ENCODE results near the gene PTH1R.

The PTH1R gene

DNA sequence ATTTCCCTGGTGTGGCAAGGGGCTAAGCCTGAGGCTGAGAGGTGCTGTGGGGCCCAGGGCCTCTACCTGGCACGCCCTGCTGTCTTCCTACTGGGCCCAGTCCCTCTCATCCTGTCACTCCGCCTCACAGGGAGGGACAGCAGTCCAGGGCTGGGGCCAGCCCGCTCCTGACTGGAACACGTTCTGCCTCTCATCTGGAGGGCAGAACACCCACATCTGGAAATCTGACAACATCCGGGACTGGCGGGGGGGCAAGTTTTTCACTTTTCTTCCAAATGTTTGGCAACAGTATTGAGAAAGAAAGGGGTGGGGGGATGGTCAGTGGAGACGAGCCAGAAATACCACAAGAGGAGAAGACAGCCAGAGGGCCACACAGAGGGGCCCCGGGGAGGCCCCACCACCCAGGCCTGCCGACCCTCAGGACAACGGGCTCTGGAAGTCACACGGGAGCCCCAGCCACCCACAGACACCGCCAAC, 12.5 kb upstream of the PTH1R start:
- Mint-ChIP-seq H3K36me3 (no peaks in the 10 kb centered on the region), H3K27ac (no peak overlapping the region)
- no peak for DNase-seq

DNA sequence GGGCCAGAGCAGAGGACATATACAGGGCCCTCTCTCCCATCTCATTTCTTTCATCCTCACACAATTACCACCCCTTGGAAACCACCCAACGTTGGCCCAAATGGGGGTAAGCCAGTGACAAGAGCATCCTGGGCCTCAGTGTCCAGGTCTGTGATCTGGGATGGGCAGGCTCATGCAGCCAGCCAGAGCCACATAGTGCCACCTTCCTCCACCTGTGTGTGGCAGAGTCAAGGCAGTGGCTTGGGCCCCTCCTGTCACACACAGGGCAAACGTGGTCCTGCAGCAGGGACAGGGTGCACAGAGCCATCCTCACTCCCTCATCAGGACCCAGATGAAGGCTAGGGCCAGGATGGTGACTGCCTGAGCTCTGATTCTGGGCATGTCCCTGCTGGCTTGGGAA, 12.0 kb upstream of the PTH1R start:
- DNase-seq: no peak
- no peak overlapping the region for H3K4me3 Mint-ChIP-seq
- H3K27ac Mint-ChIP-seq: no peak overlapping the region
- no peaks in the 10 kb centered on the region for H3K9me3 Mint-ChIP-seq
- H3K36me3 Mint-ChIP-seq: no peaks in the 10 kb centered on the region
- H3K27me3 Mint-ChIP-seq: peaks cover 10 to 13% of the 10 kb centered on the region in 2 donors
- no peaks in the 10 kb centered on the region for H3K4me1 Mint-ChIP-seq
- no peak for ATAC-seq (replicated peaks)

More for the DNA sequence above, 12.5 kb upstream of the PTH1R start:
- Mint-ChIP-seq H3K4me3 (no peak overlapping the region), H3K27me3 (peaks cover 9 to 11% of the 10 kb centered on the region in 2 donors), H3K4me1 (no peaks in the 10 kb centered on the region), H3K9me3 (no peaks in the 10 kb centered on the region)
- no peak for ATAC-seq (replicated peaks)

DNA sequence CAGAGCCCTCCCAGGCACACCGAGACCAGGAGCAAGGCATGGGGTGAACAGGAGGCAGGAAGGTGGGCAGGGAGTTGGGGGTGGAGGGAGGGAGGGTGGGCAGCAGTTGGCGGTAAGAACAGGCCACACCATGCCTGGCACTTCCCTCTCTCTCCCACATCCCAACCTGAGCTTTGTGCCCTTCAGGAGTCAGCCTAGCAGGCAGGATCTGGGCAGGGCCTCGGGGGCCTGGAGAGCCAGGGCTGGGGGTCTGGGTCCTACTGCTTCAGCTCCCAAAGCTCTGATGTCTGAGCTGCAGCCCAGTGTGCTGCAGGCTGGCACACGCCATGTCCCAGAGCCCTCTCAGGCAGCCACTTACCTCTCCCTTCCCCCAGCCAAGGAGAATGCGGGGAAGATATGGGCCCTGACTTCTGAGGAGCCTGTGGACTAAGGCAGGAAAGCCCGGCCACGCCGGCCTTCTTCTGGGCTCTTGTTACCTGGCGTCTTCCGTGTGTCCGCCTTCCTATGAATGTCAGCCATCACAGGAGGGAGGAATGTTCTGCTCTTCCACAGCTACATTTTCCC, 11.4 kb upstream of the PTH1R start:
- Mint-ChIP-seq H3K27ac (no peak overlapping the region), H3K9me3 (no peaks in the 10 kb centered on the region), H3K36me3 (no peaks in the 10 kb centered on the region), H3K4me1 (no peaks in the 10 kb centered on the region), H3K27me3 (peaks cover 10 to 17% of the 10 kb centered on the region in 2 donors), H3K4me3 (no peak overlapping the region)
- DNase-seq: no peak
- ATAC-seq (replicated peaks): no peak

DNA sequence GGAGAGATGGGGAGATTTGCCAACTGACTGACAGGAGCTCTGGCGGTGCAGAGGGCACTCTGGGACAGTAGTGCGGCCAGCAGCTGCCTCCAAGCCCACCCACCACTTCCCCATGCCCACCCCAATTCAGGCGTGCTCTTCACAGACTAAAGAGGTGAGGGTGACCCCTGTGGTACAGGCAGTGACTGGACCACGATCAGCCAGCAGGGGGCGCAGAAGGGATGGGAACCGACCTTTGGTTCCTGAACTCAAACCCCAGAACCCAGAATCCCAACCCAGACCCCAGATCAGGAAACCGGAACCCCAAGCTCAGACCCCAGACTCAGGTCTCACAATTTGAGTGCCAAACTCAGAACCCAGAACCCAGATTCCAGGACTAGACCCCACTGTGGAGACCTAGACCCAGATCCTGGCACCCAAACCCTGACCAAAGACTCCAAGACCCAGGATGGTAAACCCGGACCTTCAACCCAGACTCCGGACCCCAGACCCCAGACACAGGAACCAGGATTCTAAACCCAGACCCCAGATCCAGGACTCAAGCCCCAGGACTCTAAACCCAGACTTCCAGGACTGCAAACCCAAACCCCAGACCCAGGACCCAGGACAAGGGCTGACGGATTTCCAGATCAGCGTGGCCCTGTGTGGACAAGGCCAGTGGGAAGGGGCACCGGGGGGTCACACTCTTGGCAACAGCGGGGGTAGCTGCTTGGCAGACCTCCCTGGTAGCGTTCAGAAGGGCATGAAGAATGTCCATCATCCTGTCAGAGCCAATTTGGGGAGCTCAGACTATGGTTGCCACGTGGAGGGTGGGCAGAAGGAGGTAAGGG, 10.6 kb upstream of the PTH1R start:
- H3K27ac Mint-ChIP-seq: no peak overlapping the region
- DNase-seq (peak; percentile 51), ATAC-seq (replicated peaks) (peak; percentile 79 to 83)
- H3K27me3 Mint-ChIP-seq: peaks cover 10 to 24% of the 10 kb centered on the region in 2 donors
- H3K4me3 Mint-ChIP-seq: no peak overlapping the region
- H3K9me3 Mint-ChIP-seq: no peaks in the 10 kb centered on the region
- H3K36me3 Mint-ChIP-seq: no peaks in the 10 kb centered on the region
- H3K4me1 Mint-ChIP-seq: peaks cover 0 to 5% of the 10 kb centered on the region in 2 donors

DNA sequence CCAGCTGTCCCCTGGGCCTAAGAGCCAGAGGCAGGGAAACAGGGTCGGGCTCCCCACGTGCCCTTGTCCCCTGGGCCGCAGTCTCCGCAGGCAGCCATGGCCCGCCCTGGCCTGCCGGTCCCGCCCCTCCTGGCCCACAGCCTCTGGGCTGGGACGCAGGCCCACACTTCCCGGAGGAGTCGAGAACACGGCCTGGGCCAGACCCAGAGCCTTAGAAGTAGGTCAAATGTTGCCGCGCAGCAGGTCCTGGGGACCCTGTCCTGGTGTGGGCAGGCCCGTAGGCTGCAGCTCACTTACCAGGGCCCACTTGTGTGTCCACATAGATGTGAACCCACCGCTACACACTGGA, 10.0 kb upstream of the PTH1R start:
- no peak overlapping the region for H3K27ac Mint-ChIP-seq
- H3K4me1 Mint-ChIP-seq: peaks cover 0 to 5% of the 10 kb centered on the region in 2 donors
- no peak for ATAC-seq (replicated peaks)
- no peaks in the 10 kb centered on the region for H3K36me3 Mint-ChIP-seq
- no peaks in the 10 kb centered on the region for H3K9me3 Mint-ChIP-seq
- no peak for DNase-seq
- H3K4me3 Mint-ChIP-seq: no peak overlapping the region
- H3K27me3 Mint-ChIP-seq: peaks cover 10 to 24% of the 10 kb centered on the region in 2 donors

DNA sequence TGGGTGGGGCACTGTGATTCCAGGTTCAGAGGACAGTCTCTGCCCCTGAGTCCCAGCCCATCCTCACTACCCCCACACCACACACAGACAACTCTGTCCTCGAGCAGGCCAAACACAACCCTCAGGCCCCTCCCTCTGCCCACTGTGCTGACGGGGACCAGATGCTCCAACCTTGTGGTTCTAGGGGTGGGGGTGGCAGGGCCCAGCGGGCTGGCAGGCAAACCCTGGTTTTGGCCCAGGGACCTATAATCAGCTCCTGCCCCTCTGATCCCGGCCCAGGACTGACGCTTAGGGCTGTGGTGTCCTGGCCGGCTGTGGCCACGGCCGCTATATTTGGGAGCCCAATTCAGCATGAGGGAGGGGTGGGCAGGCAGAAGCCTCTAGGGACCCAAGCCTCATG, 9.2 kb upstream of the PTH1R start:
- no peak for DNase-seq
- H3K36me3 Mint-ChIP-seq: no peaks in the 10 kb centered on the region
- H3K27ac Mint-ChIP-seq: no peak overlapping the region
- no peak overlapping the region for H3K4me3 Mint-ChIP-seq
- no peak for ATAC-seq (replicated peaks)
- peaks cover 6 to 12% of the 10 kb centered on the region in 2 donors for H3K4me1 Mint-ChIP-seq
- peaks cover 10 to 24% of the 10 kb centered on the region in 2 donors for H3K27me3 Mint-ChIP-seq
- H3K9me3 Mint-ChIP-seq: no peaks in the 10 kb centered on the region

DNA sequence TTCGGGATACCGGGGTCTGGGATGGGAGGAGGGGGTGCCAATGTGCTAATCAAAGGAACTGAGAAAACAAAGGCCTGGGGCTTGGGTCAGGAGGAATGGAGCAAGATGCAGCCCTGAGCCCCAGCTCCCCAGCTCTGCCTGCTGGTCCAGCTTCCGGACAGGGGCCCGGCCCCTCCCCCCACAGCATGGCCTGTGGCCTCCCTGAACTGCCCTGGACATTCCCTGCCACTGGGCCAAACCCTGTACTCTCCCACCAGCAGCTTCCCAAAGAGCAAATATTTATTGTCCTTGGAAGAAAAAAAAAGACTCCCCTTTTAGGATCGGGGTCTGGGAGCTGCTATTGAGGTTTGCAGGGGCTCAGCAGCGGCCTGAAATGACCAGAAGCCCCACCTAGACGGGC, 8.6 kb upstream of the PTH1R start:
- H3K36me3 Mint-ChIP-seq: no peaks in the 10 kb centered on the region
- peaks cover 12 to 19% of the 10 kb centered on the region in 2 donors for H3K4me1 Mint-ChIP-seq
- ATAC-seq (replicated peaks): no peak
- H3K9me3 Mint-ChIP-seq: no peaks in the 10 kb centered on the region
- DNase-seq: no peak
- H3K4me3 Mint-ChIP-seq: no peak overlapping the region
- peaks cover 10 to 24% of the 10 kb centered on the region in 2 donors for H3K27me3 Mint-ChIP-seq
- peak overlapping the region; percentile 34 for H3K27ac Mint-ChIP-seq

DNA sequence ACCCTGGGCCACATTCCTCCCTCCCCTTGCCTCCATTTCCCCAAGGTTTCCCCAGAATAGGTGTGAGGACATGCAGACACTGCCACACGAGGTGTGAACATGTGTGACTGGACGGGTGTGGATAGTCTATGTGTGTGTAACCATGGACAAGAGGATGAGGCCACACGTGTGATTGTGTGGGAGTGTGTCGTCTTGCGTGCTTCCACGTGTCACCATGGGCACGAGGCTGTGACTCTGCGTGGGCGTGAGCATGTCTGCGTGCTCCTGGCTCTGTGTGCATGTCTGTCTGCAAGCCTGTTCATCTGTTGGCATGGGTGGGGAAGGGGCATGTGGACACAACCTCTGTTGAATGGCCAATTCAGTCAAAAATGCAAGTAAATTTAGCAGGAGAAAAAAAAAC, 8.1 kb upstream of the PTH1R start:
- H3K27ac Mint-ChIP-seq: no peak overlapping the region
- peaks cover 10 to 24% of the 10 kb centered on the region in 2 donors for H3K27me3 Mint-ChIP-seq
- H3K36me3 Mint-ChIP-seq: no peaks in the 10 kb centered on the region
- ATAC-seq (replicated peaks): no peak
- DNase-seq: no peak
- no peak overlapping the region for H3K4me3 Mint-ChIP-seq
- peaks cover 17 to 24% of the 10 kb centered on the region in 2 donors for H3K4me1 Mint-ChIP-seq
- no peaks in the 10 kb centered on the region for H3K9me3 Mint-ChIP-seq

DNA sequence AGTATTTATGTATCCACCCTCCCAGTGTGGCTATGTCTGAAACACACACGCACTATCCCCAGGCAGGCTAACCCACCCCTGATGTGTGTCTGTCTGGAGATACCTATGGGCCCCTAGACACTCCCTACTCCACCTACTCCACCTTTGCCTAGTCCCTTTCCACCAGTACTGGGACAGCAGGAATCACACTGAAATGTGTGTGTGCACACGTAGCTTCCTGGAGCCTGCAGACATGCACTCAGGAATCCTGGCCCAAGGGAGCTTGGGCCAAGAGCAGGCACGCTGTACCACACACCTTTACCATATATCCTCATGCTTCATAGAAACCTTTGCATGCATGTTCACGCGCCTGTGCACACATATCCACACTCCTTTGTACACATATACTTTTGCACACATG, 6.9 kb upstream of the PTH1R start:
- no peaks in the 10 kb centered on the region for H3K36me3 Mint-ChIP-seq
- ATAC-seq (replicated peaks): no peak

DNA sequence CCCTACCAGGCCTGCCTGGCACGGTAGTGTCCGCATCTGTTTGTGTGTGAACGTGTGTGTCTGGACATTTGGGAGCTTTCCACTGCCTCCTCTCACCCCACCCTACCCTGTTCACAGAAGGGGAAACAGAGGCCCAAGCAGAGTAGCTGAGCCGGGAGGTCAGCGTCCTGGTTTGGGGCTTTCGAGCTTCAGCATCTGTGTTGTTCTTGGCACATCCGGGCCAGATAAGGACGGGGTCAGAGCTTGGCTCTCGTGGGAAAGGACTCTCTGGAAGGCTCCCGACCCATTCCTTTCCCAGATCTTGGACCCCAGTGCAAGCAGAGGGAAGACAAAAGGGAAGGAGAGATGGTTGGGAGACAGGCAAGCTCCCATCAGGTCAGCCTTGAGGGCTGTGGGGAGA, 6.3 kb upstream of the PTH1R start:
- H3K36me3 Mint-ChIP-seq: no peaks in the 10 kb centered on the region
- H3K9me3 Mint-ChIP-seq: no peaks in the 10 kb centered on the region
- no peak for DNase-seq
- H3K4me3 Mint-ChIP-seq: no peak overlapping the region
- H3K27me3 Mint-ChIP-seq: peaks cover 10 to 24% of the 10 kb centered on the region in 2 donors
- no peak overlapping the region for H3K27ac Mint-ChIP-seq
- no peak for ATAC-seq (replicated peaks)
- H3K4me1 Mint-ChIP-seq: peaks cover 20 to 31% of the 10 kb centered on the region in 2 donors

More for the DNA sequence above, 6.9 kb upstream of the PTH1R start:
- Mint-ChIP-seq H3K4me3 (no peak overlapping the region), H3K27ac (no peak overlapping the region), H3K27me3 (peaks cover 10 to 24% of the 10 kb centered on the region in 2 donors), H3K4me1 (peaks cover 20 to 31% of the 10 kb centered on the region in 2 donors), H3K9me3 (no peaks in the 10 kb centered on the region)
- no peak for DNase-seq

DNA sequence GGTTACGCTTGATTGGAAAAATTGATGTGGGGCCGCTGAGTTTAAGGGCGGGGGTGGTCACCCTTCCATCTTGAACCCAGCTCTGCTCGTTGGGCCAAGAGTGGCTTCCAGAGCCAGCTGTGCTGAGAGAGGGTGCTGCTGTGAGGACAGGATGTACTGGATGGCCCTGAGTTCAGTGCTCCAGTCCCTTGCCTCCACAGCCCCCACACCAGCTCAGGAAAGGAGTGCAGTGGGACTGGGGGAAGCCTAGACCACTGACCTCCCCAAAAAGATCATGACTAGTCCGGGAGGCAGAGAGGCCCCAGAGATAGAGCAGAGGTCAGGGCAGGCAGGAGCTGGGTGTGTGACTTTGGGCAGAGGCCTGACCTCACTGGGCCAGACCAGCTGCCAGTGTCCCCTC, 4.0 kb upstream of the PTH1R start:
- Mint-ChIP-seq H3K9me3 (no peaks in the 10 kb centered on the region), H3K36me3 (no peaks in the 10 kb centered on the region), H3K4me1 (peaks cover 20 to 32% of the 10 kb centered on the region in 2 donors), H3K27ac (no peak overlapping the region), H3K27me3 (peaks cover 10 to 22% of the 10 kb centered on the region in 2 donors), H3K4me3 (no peak overlapping the region)
- DNase-seq: no peak
- ATAC-seq (replicated peaks): peak; percentile 35 to 47

DNA sequence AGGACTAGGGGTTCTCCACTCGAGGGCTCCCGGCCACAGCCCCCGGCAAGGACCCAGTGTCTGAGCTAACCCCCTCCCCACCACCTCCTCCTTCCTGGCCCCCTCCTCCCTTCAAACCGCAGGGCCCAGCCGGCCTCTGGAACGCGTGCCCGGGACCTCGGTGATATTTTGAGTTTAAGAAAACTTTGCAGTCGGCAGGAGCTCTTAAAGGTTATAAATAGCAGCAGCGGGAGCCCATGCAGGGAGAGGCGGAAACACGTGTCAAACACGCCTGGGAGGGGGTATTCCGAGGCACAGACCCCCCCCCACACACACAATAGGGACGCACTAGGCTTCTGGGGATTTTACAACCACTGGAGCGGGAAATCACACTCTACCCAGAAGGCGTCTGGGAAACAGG, 3.1 kb upstream of the PTH1R start:
- Mint-ChIP-seq H3K27ac (no peak overlapping the region), H3K4me1 (peaks cover 20 to 36% of the 10 kb centered on the region in 2 donors), H3K9me3 (no peaks in the 10 kb centered on the region), H3K36me3 (no peaks in the 10 kb centered on the region), H3K27me3 (peaks cover 7 to 13% of the 10 kb centered on the region in 2 donors), H3K4me3 (no peak overlapping the region)
- ATAC-seq (replicated peaks) (peak in 1 of 2 donors; percentile 23), DNase-seq (no peak)

DNA sequence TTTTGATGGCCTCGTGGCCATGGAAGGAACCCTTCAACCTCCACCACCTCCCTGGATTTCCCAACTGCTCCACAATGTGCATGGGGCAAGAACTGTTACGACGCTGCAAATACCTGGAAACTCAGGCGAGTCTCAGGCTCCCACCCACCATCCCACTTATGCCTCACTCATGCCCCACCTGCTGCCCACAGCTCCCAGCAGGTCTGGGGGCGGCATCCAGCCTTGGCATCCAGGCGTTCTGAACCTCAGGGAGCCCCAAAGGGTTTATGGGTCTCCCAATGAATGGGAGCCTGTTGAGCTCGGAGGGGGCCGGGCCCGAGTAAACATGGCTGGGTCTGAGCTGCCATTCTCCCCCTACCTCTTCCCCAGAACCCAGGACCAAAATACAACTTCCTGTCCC, 2.0 kb upstream of the PTH1R start:
- no peak for DNase-seq
- peaks cover 20 to 36% of the 10 kb centered on the region in 2 donors for H3K4me1 Mint-ChIP-seq
- no peak overlapping the region for H3K27ac Mint-ChIP-seq
- no peaks in the 10 kb centered on the region for H3K9me3 Mint-ChIP-seq
- ATAC-seq (replicated peaks): no peak
- peaks cover 7 to 18% of the 10 kb centered on the region in 2 donors for H3K27me3 Mint-ChIP-seq
- no peaks in the 10 kb centered on the region for H3K36me3 Mint-ChIP-seq
- H3K4me3 Mint-ChIP-seq: no peak overlapping the region

DNA sequence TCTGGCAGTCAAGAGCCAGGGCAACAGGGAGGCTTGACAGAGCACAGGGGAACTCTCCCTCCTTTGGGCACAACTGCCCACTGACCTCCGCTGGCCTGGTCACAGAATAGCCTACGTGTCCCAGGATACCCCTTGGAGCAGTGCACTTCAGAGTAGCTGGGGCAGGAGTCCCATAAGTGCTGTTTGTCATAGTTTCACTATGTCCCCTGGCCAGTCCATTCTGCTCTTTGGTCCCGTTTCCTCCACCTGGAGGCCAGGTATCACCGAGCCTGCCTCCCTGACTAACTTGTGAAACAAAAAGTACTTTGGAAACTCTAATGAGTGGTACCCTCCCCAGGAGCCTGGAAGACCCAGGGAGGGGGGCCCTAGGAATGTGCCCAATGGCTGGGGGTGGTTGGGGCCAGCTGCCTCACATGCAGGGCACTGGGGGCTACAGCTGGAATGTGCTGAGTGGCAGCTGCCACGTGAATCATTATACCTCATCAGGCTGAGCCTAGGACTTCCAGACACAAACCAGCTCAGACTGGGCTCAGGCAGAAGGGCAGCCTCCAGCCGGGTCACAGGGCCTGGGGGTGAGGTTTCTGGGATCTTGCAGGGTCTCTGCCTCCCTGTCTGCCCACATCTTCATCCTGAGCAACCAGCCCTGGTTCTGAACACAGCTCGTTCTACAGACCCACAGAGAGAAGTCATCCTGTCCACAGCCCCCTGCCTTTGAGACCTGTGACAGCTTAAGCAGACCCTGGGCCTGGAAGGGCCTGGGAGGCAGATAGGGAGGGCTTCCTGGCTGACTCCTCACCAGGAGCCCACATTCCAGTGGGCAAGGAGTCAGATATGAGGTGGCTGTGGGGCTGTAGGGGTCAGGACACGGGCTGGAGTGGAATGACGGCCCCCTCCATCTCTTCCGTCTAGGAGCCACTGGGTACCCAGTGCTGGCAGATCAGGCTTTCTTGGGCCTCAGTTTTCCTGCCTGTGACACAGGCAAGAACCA, 914 bp upstream of the PTH1R start:
- Mint-ChIP-seq H3K27me3 (peaks cover 17 to 21% of the 10 kb centered on the region in 2 donors), H3K4me3 (no peak overlapping the region), H3K36me3 (no peaks in the 10 kb centered on the region), H3K27ac (no peak overlapping the region), H3K9me3 (no peaks in the 10 kb centered on the region), H3K4me1 (peaks cover 20 to 33% of the 10 kb centered on the region in 2 donors)
- ATAC-seq (replicated peaks): no peak
- no peak for DNase-seq

Measured in stimulated activated naive B cell treated with anti-CD40 and anti-IgM and Interleukin-4, amounts not matched to agents 10 μg/mL and 1 μg/mL and 100 μg/mL, for 72 hours (primary cell).